ENCODE data around the gene CCDC88C.

CCDC88C gene, protein sequence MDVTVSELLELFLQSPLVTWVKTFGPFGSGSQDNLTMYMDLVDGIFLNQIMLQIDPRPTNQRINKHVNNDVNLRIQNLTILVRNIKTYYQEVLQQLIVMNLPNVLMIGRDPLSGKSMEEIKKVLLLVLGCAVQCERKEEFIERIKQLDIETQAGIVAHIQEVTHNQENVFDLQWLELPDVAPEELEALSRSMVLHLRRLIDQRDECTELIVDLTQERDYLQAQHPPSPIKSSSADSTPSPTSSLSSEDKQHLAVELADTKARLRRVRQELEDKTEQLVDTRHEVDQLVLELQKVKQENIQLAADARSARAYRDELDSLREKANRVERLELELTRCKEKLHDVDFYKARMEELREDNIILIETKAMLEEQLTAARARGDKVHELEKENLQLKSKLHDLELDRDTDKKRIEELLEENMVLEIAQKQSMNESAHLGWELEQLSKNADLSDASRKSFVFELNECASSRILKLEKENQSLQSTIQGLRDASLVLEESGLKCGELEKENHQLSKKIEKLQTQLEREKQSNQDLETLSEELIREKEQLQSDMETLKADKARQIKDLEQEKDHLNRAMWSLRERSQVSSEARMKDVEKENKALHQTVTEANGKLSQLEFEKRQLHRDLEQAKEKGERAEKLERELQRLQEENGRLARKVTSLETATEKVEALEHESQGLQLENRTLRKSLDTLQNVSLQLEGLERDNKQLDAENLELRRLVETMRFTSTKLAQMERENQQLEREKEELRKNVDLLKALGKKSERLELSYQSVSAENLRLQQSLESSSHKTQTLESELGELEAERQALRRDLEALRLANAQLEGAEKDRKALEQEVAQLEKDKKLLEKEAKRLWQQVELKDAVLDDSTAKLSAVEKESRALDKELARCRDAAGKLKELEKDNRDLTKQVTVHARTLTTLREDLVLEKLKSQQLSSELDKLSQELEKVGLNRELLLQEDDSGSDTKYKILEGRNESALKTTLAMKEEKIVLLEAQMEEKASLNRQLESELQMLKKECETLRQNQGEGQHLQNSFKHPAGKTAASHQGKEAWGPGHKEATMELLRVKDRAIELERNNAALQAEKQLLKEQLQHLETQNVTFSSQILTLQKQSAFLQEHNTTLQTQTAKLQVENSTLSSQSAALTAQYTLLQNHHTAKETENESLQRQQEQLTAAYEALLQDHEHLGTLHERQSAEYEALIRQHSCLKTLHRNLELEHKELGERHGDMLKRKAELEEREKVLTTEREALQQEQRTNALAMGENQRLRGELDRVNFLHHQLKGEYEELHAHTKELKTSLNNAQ (N-terminal part only)

GRCh38 chr14:91417120-91417982 lies at the start of gene CCDC88C:
CCDC88C (minus strand) TSS chr14:91417820; CDS start chr14:91417690, 130 bp downstream.
- Histone ChIP-seq H3K9ac (ENCODE audit: low read depth, low read length) (peak within 1 kb of the TSS; percentile 94), H3K4me3 (ENCODE audit: low read depth in 1 of 2, low read length in 2 of 2) (peak within 1 kb of the TSS; percentile 95), H2AFZ (ENCODE audit: low read depth, low read length) (peak within 1 kb of the TSS; percentile 70), H3K27me3 (ENCODE audit: insufficient read depth, low read length, poor library complexity) (no peaks in the 10 kb centered on the region), H4K20me1 (ENCODE audit: insufficient read depth, low read length) (peaks cover 25% of the 10 kb centered on the region), H3K4me1 (ENCODE audit: insufficient read depth, low read length) (peaks cover 63% of the 10 kb centered on the region), H3K4me2 (ENCODE audit: insufficient read depth, low read length) (peak within 1 kb of the TSS; percentile 96), H3K27ac (ENCODE audit: low read length) (peak within 1 kb of the TSS; percentile 99), H3K79me2 (ENCODE audit: insufficient read depth, low read length) (peaks cover 47% of the 10 kb centered on the region), H3K9me3 (ENCODE audit: insufficient read depth, low read length, severe bottlenecking) (no peaks in the 10 kb centered on the region), H3K36me3 (ENCODE audit: insufficient read depth, low read length) (peaks cover 26% of the 10 kb centered on the region)
- ATAC-seq (ENCODE audit: insufficient read depth, low read depth) (peak; percentile 49), DNase-seq (peak; percentile 77)
- TF ChIP-seq CTCF (IDR thresholded peaks at IDR 0.05; ENCODE audit: borderline replicate concordance, extremely low read depth, low read length, poor library complexity, severe bottlenecking) (peak; percentile 37), EZH2 (IDR thresholded peaks at IDR 0.05; ENCODE audit: borderline replicate concordance, low read depth, low read length, severe bottlenecking) (no peak)

DNA sequence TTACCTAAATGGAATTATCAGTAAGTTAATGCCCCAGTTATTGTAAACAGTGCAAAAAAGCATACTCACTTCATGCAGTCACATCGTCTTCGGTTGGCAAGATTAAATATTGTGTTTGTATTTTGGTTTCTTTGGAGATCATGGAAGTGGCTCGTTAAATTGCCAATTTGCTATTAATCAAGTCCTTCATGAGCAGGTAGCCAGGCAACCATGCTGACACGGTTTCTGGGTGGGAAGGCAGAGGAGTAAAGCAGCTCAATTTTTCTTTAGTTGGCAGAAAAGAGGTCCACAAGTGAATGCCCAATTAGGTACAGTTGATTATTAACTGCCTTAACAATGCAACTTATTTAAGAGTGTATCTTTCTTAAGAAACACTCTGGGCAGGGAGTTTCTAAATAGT lies 48.6 kb upstream of the CCDC88C start:
- TF ChIP-seq CTCF (IDR thresholded peaks at IDR 0.05; ENCODE audit: borderline replicate concordance, extremely low read depth, low read length, poor library complexity, severe bottlenecking): no peak
- TF ChIP-seq EZH2 (IDR thresholded peaks at IDR 0.05; ENCODE audit: borderline replicate concordance, low read depth, low read length, severe bottlenecking): no peak
- H3K4me1 ChIP-seq (ENCODE audit: insufficient read depth, low read length): no peaks in the 10 kb centered on the region
- ATAC-seq (ENCODE audit: insufficient read depth, low read depth): no peak
- no peak overlapping the region for H3K27ac ChIP-seq (ENCODE audit: low read length)
- no peak for DNase-seq
- peaks cover 14% of the 10 kb centered on the region; the same call in 1 of the 2 replicates for H3K79me2 ChIP-seq (ENCODE audit: insufficient read depth, low read length)
- peaks cover 95% of the 10 kb centered on the region for H3K36me3 ChIP-seq (ENCODE audit: insufficient read depth, low read length)
- H3K9me3 ChIP-seq (ENCODE audit: insufficient read depth, low read length, severe bottlenecking): no peaks in the 10 kb centered on the region
- H3K9ac ChIP-seq (ENCODE audit: low read depth, low read length): no peak overlapping the region
- H3K27me3 ChIP-seq (ENCODE audit: insufficient read depth, low read length, poor library complexity): no peaks in the 10 kb centered on the region
- H3K4me2 ChIP-seq (ENCODE audit: insufficient read depth, low read length): no peak overlapping the region
- H3K4me3 ChIP-seq (ENCODE audit: low read depth in 1 of 2, low read length in 2 of 2): no peak overlapping the region
- H2AFZ ChIP-seq (ENCODE audit: low read depth, low read length): no peak overlapping the region
- no peaks in the 10 kb centered on the region for H4K20me1 ChIP-seq (ENCODE audit: insufficient read depth, low read length)

GRCh38 chr14:91464615-91465205 lies 47.1 kb upstream of the CCDC88C start:
- H3K4me1 ChIP-seq (ENCODE audit: insufficient read depth, low read length): no peaks in the 10 kb centered on the region
- H3K27ac ChIP-seq (ENCODE audit: low read length): no peak overlapping the region
- no peaks in the 10 kb centered on the region for H4K20me1 ChIP-seq (ENCODE audit: insufficient read depth, low read length)
- TF ChIP-seq CTCF (IDR thresholded peaks at IDR 0.05; ENCODE audit: borderline replicate concordance, extremely low read depth, low read length, poor library complexity, severe bottlenecking) (no peak), EZH2 (IDR thresholded peaks at IDR 0.05; ENCODE audit: borderline replicate concordance, low read depth, low read length, severe bottlenecking) (no peak)
- no peak overlapping the region for H3K9ac ChIP-seq (ENCODE audit: low read depth, low read length)
- no peak for ATAC-seq (ENCODE audit: insufficient read depth, low read depth)
- no peaks in the 10 kb centered on the region for H3K9me3 ChIP-seq (ENCODE audit: insufficient read depth, low read length, severe bottlenecking)
- peaks cover 9% of the 10 kb centered on the region; the same call in 1 of the 2 replicates for H3K79me2 ChIP-seq (ENCODE audit: insufficient read depth, low read length)
- no peak for DNase-seq
- no peaks in the 10 kb centered on the region for H3K27me3 ChIP-seq (ENCODE audit: insufficient read depth, low read length, poor library complexity)
- peaks cover 97% of the 10 kb centered on the region for H3K36me3 ChIP-seq (ENCODE audit: insufficient read depth, low read length)
- H3K4me2 ChIP-seq (ENCODE audit: insufficient read depth, low read length): no peak overlapping the region
- H2AFZ ChIP-seq (ENCODE audit: low read depth, low read length): no peak overlapping the region
- no peak overlapping the region for H3K4me3 ChIP-seq (ENCODE audit: low read depth in 1 of 2, low read length in 2 of 2)

Measured in DND-41 (cell line).